Measurements from ENCODE around the gene TCHP. TPM values are rescaled to one million over a fixed set of nuclear protein-coding genes. Genes with fewer than 3 reads are reported as not detected.

The TCHP gene
- total and polyA plus RNA-seq, 12 donors: 7.0 to 14.1 (median 9.1) TPM

DNA sequence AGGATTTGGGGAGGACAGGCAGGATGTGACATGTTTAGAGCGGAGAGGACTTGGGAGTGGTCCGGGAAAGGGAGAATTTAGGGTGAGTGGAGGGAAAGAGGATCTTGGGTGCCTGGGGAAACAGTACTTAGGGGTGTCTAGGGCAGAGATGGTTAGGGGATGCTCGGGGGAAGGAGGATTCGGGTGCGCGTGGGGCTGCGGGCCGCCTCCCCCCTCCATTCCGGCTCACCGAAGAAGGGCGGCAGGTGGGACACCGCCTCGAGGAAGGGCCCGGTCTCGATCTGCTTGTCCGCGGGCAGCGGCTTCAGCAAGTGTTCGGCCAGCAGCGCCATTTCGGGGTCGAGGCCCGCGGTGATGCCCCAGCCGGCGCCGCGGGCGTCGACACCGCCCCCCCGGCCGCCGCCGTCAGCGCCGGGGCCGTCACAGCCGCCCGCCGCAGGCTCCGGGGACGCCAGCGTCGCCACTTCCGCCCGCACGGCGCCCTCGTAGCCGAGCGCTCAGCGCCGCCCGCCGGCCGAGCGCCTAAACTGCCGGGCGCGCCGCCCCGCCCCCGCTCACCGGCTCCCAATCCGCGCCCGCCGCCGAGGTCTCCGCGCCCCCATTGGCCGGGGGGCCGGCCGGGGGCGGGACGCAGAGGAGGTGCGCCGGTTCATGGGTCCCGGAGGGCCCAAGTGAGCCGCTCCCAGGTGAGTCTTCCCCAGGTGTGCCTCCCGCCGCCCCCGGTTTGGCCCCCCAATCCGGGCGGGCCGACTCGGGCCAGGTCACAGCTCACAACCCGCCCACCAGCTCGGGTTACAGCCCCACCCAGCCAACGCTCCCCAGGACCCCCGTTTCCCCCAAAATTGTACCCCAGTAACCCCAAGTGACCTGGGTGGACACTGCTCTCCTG, 19.8 kb upstream of the TCHP start, which contains the start of gene GLTP:
TSS of gene GLTP (minus strand) at position 499 of the 889 bp plus-strand sequence. CDS start at position 332, 167 bp downstream.
- Histone ChIP-seq H3K4me3 (peak within 1 kb of the TSS; percentile 60 to 99 (median 88)), H3K27ac (peak within 1 kb of the TSS in 9 of 10 donors; percentile 46 to 95 (median 87)), H3K9me3 (no peaks in the 10 kb centered on the region), H3K27me3 (no peaks in the 10 kb centered on the region), H3K36me3 (no peaks in the 10 kb centered on the region), H3K4me1 (peaks cover 11 to 32% (median 30%) of the 10 kb centered on the region in 9 donors)
- ATAC-seq (peak; percentile 95 to 99 (median 96)), DNase-seq (peak; percentile 81 to 89)
- intact Hi-C loops (cut with DNase I): loop anchor here in 7 of 10 donors (1.0 to 5.0 kb wide), 4 partner anchors 75 to 453 kb away; no protein-coding TSS in a partner anchor
- TF ChIP-seq, protein P1, sequence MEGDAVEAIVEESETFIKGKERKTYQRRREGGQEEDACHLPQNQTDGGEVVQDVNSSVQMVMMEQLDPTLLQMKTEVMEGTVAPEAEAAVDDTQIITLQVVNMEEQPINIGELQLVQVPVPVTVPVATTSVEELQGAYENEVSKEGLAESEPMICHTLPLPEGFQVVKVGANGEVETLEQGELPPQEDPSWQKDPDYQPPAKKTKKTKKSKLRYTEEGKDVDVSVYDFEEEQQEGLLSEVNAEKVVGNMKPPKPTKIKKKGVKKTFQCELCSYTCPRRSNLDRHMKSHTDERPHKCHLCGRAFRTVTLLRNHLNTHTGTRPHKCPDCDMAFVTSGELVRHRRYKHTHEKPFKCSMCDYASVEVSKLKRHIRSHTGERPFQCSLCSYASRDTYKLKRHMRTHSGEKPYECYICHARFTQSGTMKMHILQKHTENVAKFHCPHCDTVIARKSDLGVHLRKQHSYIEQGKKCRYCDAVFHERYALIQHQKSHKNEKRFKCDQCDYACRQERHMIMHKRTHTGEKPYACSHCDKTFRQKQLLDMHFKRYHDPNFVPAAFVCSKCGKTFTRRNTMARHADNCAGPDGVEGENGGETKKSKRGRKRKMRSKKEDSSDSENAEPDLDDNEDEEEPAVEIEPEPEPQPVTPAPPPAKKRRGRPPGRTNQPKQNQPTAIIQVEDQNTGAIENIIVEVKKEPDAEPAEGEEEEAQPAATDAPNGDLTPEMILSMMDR (IDR thresholded peaks at IDR 0.05): peak; percentile 26 to 87 (median 56)
- WGBS, 2 donors: 0 to 1% methylated on average over 84 to 92 of the region's 92 CpGs

DNA sequence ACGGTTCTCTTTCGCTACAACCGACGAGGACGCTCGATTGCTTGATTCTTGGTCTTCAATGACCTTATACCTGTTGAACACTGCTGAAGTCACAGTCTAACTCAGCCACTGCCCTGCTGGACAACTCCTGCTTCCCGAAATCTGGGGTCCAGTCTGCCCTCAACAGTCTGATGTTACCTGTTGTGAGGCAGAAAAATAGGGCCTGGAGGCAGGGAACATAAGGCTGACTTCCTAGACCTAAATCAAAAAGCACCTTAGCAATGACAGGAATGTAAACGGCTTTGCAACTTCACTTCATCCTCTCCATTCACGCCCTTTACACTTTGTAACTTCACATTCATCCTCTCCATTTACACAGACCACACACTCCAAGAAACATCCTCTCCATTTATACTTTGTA, 19.1 kb upstream of the TCHP start:
- Histone ChIP-seq H3K27me3 (no peaks in the 10 kb centered on the region), H3K9me3 (no peaks in the 10 kb centered on the region), H3K36me3 (no peaks in the 10 kb centered on the region), H3K4me1 (peaks cover 11 to 32% (median 27%) of the 10 kb centered on the region in 9 donors), H3K4me3 (peak overlapping the region; percentile 60 to 99 (median 88)), H3K27ac (peak overlapping the region in 7 of 10 donors; percentile 35 to 95 (median 66))
- ATAC-seq (peak in 2 of 8 donors; percentile 6 to 10), DNase-seq (no peak)
- 5 to 6% methylated on average over 9 of the region's 9 CpGs for WGBS, 2 donors
- TF ChIP-seq, protein P1 (IDR thresholded peaks at IDR 0.05): no peak
- intact Hi-C loops (cut with DNase I): loop anchor here in 7 of 10 donors (1.0 to 5.0 kb wide), 4 partner anchors 76 to 454 kb away; no protein-coding TSS in a partner anchor

DNA sequence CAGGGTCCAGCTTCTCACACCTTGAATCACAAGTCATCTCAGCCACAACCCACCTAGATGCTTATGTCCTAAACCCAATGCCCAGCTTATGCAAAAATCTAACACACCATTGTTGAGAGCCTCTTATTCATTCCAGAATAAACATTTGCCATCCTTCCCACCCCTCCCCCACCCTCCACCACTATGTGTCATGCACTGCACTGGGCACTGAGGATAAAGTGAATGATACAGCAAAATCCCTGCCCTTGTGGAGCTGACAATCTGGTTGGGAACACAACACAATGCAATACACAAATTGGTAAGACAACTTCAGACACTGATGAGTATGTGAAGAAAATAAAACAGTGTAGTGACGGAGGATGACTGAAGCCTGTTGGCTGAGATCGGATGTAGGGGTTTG, 18.3 kb upstream of the TCHP start:
- Histone ChIP-seq H3K36me3 (no peaks in the 10 kb centered on the region), H3K27ac (no peak overlapping the region), H3K9me3 (no peaks in the 10 kb centered on the region), H3K27me3 (no peaks in the 10 kb centered on the region), H3K4me3 (no peak overlapping the region), H3K4me1 (peaks cover 11 to 32% (median 27%) of the 10 kb centered on the region in 9 donors)
- intact Hi-C loops (cut with DNase I): loop anchor here in 5 of 10 donors (2.0 to 5.0 kb wide), 3 partner anchors 77 to 454 kb away; no protein-coding TSS in a partner anchor
- TF ChIP-seq, protein P1 (IDR thresholded peaks at IDR 0.05): no peak
- 85 to 87% methylated on average over 2 of the region's 2 CpGs for WGBS, 2 donors
- DNase-seq (no peak), ATAC-seq (no peak)

DNA sequence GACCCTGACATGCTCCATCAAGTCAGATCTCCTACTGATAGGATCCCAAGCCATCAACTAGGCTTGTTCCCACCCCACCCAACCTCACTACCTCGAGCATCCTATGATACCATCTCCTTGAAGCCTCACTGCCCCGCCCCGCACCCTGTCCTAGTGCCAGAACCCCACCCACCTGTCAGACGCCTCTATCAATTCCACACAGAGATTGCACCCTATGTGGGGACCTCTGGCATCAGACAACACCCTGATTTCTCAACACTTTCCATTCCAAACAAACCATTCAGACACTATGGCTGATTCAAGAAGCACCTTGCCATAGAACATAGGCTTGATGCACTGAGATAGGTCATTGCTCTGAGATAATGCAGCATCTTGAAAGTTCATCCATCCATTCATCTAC, 16.6 kb upstream of the TCHP start:
- intact Hi-C loops (cut with DNase I): loop anchor here in 2 of 10 donors (5.0 kb wide), 2 partner anchors 81 to 456 kb away; no protein-coding TSS in a partner anchor
- TF ChIP-seq, protein P1 (IDR thresholded peaks at IDR 0.05): no peak
- WGBS, 2 donors: 61 to 68% methylated on average over 4 of the region's 4 CpGs

More for the DNA sequence above, 16.6 kb upstream of the TCHP start:
- no peak overlapping the region for H3K4me3 ChIP-seq
- no peaks in the 10 kb centered on the region for H3K9me3 ChIP-seq
- no peak overlapping the region for H3K27ac ChIP-seq
- no peak for DNase-seq
- no peaks in the 10 kb centered on the region for H3K27me3 ChIP-seq
- ATAC-seq: no peak
- no peaks in the 10 kb centered on the region for H3K36me3 ChIP-seq
- H3K4me1 ChIP-seq: peaks cover 8 to 32% (median 22%) of the 10 kb centered on the region in 9 donors
